BJ (cell line): ENCODE results near the gene BANP. TPM values are rescaled to one million over a fixed set of nuclear protein-coding genes. Genes with fewer than 3 reads are reported as not detected.

Experiments
- CTCF ChIA-PET: fragments of 350-600 bp; formaldehyde crosslinking; extraction: SDS; loops from one replicate; lab custom pipeline; 2021; ENCODE audit warnings: antibody characterized with exemption, inconsistent platforms; lab: Yijun Ruan, JAX
- POLR2A ChIA-PET: fragments of 300-600 bp; sonication (Branson Sonifier 250); formaldehyde crosslinking; extraction: SDS; loops from one replicate; lab custom pipeline; 2021; ENCODE audit warnings: antibody characterized with exemption; lab: Charles Lee
- DNase-seq: peaks from one replicate; pipeline ENCODE4 v3.0.0-alpha.2; 2011; ENCODE audit warnings: low read depth
- H3K27me3 ChIP-seq: 2 replicates; pipeline ENCODE4 v1.6.0; 2011; ENCODE audit warnings: low read length; ENCODE audit not compliant: control insufficient read depth, insufficient read depth
- H3K36me3 ChIP-seq: 2 replicates; pipeline ENCODE4 v1.5.1; 2011; ENCODE audit warnings: low read length; ENCODE audit not compliant: control insufficient read depth, insufficient read depth
- H3K4me3 ChIP-seq: 2 replicates; pipeline ENCODE4 v1.5.1; 2011; ENCODE audit warnings: low read depth, mild to moderate bottlenecking, control low read depth, low read length
- polyA plus RNA-seq: library from polyadenylated mRNA; depleted of rRNA; stranded (reverse); fragments of >200 nt; gene quantifications from 2 replicates; pipeline ENCODE4 v1.2.3, GENCODE V29; 2011
- TF ChIP-seq, protein P1 (sequence below): IDR thresholded peaks from 2 replicates; pipeline ENCODE4 v1.5.1; 2011; ENCODE audit warnings: low read depth, mild to moderate bottlenecking, control low read depth, inconsistent platforms, low read length, moderate library complexity; ENCODE audit not compliant: insufficient read depth

The BANP gene
- polyA plus RNA-seq, 1 experiment: 16.5 TPM

DNA sequence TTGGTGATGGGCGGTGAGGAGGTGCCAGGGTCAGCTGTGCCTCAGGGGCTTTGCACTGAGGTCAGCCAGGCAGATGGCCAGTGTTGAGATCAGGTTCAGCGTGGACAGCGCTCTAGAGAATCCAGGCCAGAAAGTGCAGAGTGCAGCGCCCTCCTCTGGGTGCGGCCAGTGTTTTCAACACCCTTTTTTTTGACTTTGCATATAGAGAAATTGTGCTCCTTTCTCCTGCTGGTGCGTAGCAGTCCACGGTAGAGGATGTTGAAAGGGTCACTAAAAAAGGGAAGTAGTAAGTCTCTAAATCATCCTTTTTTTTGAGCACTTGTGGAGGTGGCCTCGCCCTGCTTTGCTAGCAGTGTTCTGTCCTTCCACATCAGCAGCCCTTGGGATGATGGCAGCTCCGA lies 53.9 kb downstream of the BANP start:
- ChIA-PET POLR2A (no interaction called here), CTCF (no interaction called here)
- Histone ChIP-seq H3K4me3 (no peak overlapping the region), H3K27me3 (no peaks in the 10 kb centered on the region), H3K36me3 (peaks cover 7% of the 10 kb centered on the region)
- no peak for DNase-seq
- TF ChIP-seq, protein P1, sequence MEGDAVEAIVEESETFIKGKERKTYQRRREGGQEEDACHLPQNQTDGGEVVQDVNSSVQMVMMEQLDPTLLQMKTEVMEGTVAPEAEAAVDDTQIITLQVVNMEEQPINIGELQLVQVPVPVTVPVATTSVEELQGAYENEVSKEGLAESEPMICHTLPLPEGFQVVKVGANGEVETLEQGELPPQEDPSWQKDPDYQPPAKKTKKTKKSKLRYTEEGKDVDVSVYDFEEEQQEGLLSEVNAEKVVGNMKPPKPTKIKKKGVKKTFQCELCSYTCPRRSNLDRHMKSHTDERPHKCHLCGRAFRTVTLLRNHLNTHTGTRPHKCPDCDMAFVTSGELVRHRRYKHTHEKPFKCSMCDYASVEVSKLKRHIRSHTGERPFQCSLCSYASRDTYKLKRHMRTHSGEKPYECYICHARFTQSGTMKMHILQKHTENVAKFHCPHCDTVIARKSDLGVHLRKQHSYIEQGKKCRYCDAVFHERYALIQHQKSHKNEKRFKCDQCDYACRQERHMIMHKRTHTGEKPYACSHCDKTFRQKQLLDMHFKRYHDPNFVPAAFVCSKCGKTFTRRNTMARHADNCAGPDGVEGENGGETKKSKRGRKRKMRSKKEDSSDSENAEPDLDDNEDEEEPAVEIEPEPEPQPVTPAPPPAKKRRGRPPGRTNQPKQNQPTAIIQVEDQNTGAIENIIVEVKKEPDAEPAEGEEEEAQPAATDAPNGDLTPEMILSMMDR: no peak

GRCh38 chr16:88005968-88006367 lies 54.7 kb downstream of the BANP start:
- POLR2A ChIA-PET: no interaction called here
- CTCF ChIA-PET: no interaction called here
- peaks cover 8% of the 10 kb centered on the region for H3K36me3 ChIP-seq
- no peak for DNase-seq
- H3K4me3 ChIP-seq: no peak overlapping the region
- H3K27me3 ChIP-seq: no peaks in the 10 kb centered on the region
- TF ChIP-seq, protein P1: no peak

- TF ChIP-seq, protein P1: no peak
- H3K4me3 ChIP-seq: no peak overlapping the region
- DNase-seq: no peak
- peaks cover 11% of the 10 kb centered on the region for H3K36me3 ChIP-seq
- ChIA-PET POLR2A (no interaction called here), CTCF (interaction anchor here (1.4 kb wide), 1 partner anchor 17 kb away, joined by 3 read pairs; no protein-coding TSS in a partner anchor)
- no peaks in the 10 kb centered on the region for H3K27me3 ChIP-seq
Measured at GRCh38 chr16:88007321-88007731, 56.1 kb downstream of the BANP start.

- Histone ChIP-seq H3K36me3 (peaks cover 9% of the 10 kb centered on the region), H3K4me3 (no peak overlapping the region), H3K27me3 (no peaks in the 10 kb centered on the region)
- no peak for DNase-seq
- ChIA-PET POLR2A (interaction anchor here (0.6 kb wide), 1 partner anchor 561 kb away, joined by 5 read pairs; the partner anchor contains the start of gene ZC3H18), CTCF (interaction anchor here (1.4 kb wide), 2 partner anchors 14 to 16 kb away, joined by 3 to 4 read pairs; no protein-coding TSS in a partner anchor)
- TF ChIP-seq, protein P1: no peak
Measured at GRCh38 chr16:88008840-88009239, 57.6 kb downstream of the BANP start.

GRCh38 chr16:88009563-88010342 lies 58.5 kb downstream of the BANP start:
- POLR2A ChIA-PET: no interaction called here
- no peak overlapping the region for H3K4me3 ChIP-seq
- no peak for DNase-seq
- H3K27me3 ChIP-seq: no peaks in the 10 kb centered on the region
- H3K36me3 ChIP-seq: peaks cover 6% of the 10 kb centered on the region
- TF ChIP-seq, protein P1: no peak
- CTCF ChIA-PET: interaction anchor here (1.0 to 1.4 kb wide), 2 partner anchors 13 to 19 kb away, joined by 3 to 4 read pairs; no protein-coding TSS in a partner anchor
